ENCODE data around the gene KCNH1. TPM values are rescaled to one million over a fixed set of nuclear protein-coding genes. Genes with fewer than 3 reads are reported as not detected.

The KCNH1 gene
- total and polyA plus RNA-seq, 4 donors: not detected

GRCh38 chr1:210678306-210678705, 455.6 kb downstream of the KCNH1 start (continued):
- no peak for TF ChIP-seq CTCF (IDR thresholded peaks at IDR 0.05; ENCODE audit: low read depth, low read length, missing input control)

- Histone ChIP-seq H3K9ac (ENCODE audit: low read depth in 1 of 2, low read length in 2 of 2) (no peak overlapping the region), H3K27ac (ENCODE audit: low read depth in 1 of 2, low read length in 2 of 2) (no peak overlapping the region), H3K9me3 (ENCODE audit: control insufficient read depth in 4 of 4, low read length in 3 of 4) (no peaks in the 10 kb centered on the region), H3K4me3 (ENCODE audit: low read depth in 1 of 3, low read length in 3 of 3) (no peak overlapping the region), H3K36me3 (ENCODE audit: control insufficient read depth in 4 of 4, insufficient read depth in 3 of 4, low read depth in 1 of 4, low read length in 3 of 4) (no peaks in the 10 kb centered on the region), H3K4me1 (ENCODE audit: control insufficient read depth in 4 of 4, insufficient read depth in 4 of 4, low read length in 3 of 4) (no peaks in the 10 kb centered on the region), H3K27me3 (ENCODE audit: control insufficient read depth in 4 of 4, insufficient read depth in 4 of 4, low read length in 3 of 4) (no peaks in the 10 kb centered on the region)
- TF ChIP-seq FOXA2 (IDR thresholded peaks at IDR 0.05): no peak
- no peak for TF ChIP-seq HNF4G (IDR thresholded peaks at IDR 0.05)
- no peak for TF ChIP-seq TAF1 (conservative IDR thresholded peaks at IDR 0.05)
- no peak for TF ChIP-seq NR2F2 (IDR thresholded peaks at IDR 0.05)
- TF ChIP-seq GABPA (IDR thresholded peaks at IDR 0.05 in 1 of 2, conservative IDR thresholded peaks at IDR 0.05 in 1 of 2): no peak
- TF ChIP-seq EGR1 (IDR thresholded peaks at IDR 0.05; ENCODE audit: low read depth in 2 of 2): no peak
- TF ChIP-seq ATF3 (IDR thresholded peaks at IDR 0.05): no peak
- TF ChIP-seq YY1 (IDR thresholded peaks at IDR 0.05): no peak
- no peak for TF ChIP-seq HNF4A (conservative IDR thresholded peaks at IDR 0.05)
- TF ChIP-seq CTCF (IDR thresholded peaks at IDR 0.05; ENCODE audit: low read depth, low read length, missing input control): no peak
- no peak for TF ChIP-seq MAX (IDR thresholded peaks at IDR 0.05)
- no peak for TF ChIP-seq REST (IDR thresholded peaks at IDR 0.05)
- TF ChIP-seq RAD21 (IDR thresholded peaks at IDR 0.05): no peak
- no peak for TF ChIP-seq RXRA (IDR thresholded peaks at IDR 0.05)
- no peak for TF ChIP-seq JUND (IDR thresholded peaks at IDR 0.05)
- no peak for TF ChIP-seq SP1 (IDR thresholded peaks at IDR 0.05)
- no peak for TF ChIP-seq FOXA1 (IDR thresholded peaks at IDR 0.05)
- TF ChIP-seq ZBTB33 (IDR thresholded peaks at IDR 0.05): no peak
- WGBS: 90% methylated on average over 4 of the region's 4 CpGs
- no peak for DNase-seq (ENCODE audit: low spot score)
Observed at GRCh38 chr1:210677533-210677932, 456.4 kb downstream of the KCNH1 start.
